Measurements from ENCODE around the gene LRRIQ4.

GRCh38 chr3:169838511-169839030 lies 25.9 kb downstream of the LRRIQ4 start:
- no peak for TF ChIP-seq POLR2A (IDR thresholded peaks at IDR 0.05)
- no peak for TF ChIP-seq CTCF (IDR thresholded peaks at IDR 0.05 in 4 of 5, conservative IDR thresholded peaks at IDR 0.05 in 1 of 5)
